K562 (cell line): Measurements from ENCODE around the gene TRIM33. TPM values are rescaled to one million over a fixed set of nuclear protein-coding genes. Genes with fewer than 3 reads are reported as not detected.

Experiments used
- ARID3B ChIP-seq: fragments of 250-450 bp; sonication (Bioruptor Pico); IDR thresholded peaks from 2 replicates; pipeline ENCODE4 v1.4.0; 2020; ENCODE audit warnings: borderline replicate concordance
- ARID4B ChIP-seq: sonication (generic); formaldehyde crosslinking; IDR thresholded peaks from 2 replicates; pipeline ENCODE4 v1.8.0; 2022; ENCODE audit warnings: mild to moderate bottlenecking, missing genetic modification reagents
- C11orf30 ChIP-seq: fragments of 450-650 bp; IDR thresholded peaks from 2 replicates; pipeline ENCODE4 v1.6.1; 2016; ENCODE audit warnings: low read depth, mild to moderate bottlenecking
- E2F6 ChIP-seq, 2 experiments: IDR thresholded peaks; 2 replicates each; pipeline ENCODE4 v1.6.1; 2011; ENCODE audit warnings: borderline replicate concordance in 1 of 2, control low read depth in 1 of 2, low read depth in 1 of 2, low read length in 1 of 2, mild to moderate bottlenecking in 1 of 2, mixed read lengths in 1 of 2, moderate library complexity in 1 of 2; ENCODE audit not compliant: insufficient read depth in 1 of 2, insufficient read length in 1 of 2, poor library complexity in 1 of 2, severe bottlenecking in 1 of 2; ENCODE audit errors: extremely low read depth in 1 of 2
- GTF2E2 ChIP-seq: fragments of 200-800 bp; sonication (Bioruptor generic); IDR thresholded peaks from 2 replicates; pipeline ENCODE4 v1.6.1; 2016; ENCODE audit warnings: missing genetic modification characterization, missing compliant biosample characterization
- IRF2 ChIP-seq: sonication (generic); formaldehyde crosslinking; IDR thresholded peaks from 2 replicates; pipeline ENCODE4 v1.8.1; 2022; ENCODE audit warnings: mild to moderate bottlenecking, missing genetic modification reagents
- KAT7 ChIP-seq: sonication (generic); formaldehyde crosslinking; IDR thresholded peaks from 2 replicates; pipeline ENCODE4 v1.8.0; 2022; ENCODE audit warnings: missing genetic modification reagents, mild to moderate bottlenecking, borderline replicate concordance
- NCOA6 ChIP-seq: fragments of 450-650 bp; IDR thresholded peaks from 2 replicates; pipeline ENCODE4 v1.6.1; 2017; ENCODE audit warnings: mild to moderate bottlenecking
- PRMT5 ChIP-seq: sonication (generic); formaldehyde crosslinking; IDR thresholded peaks from 2 replicates; pipeline ENCODE4 v1.5.0; 2020; ENCODE audit warnings: missing genetic modification reagents
- SIN3B ChIP-seq: fragments of 450-650 bp; IDR thresholded peaks from 2 replicates; pipeline ENCODE4 v1.6.1; 2017; ENCODE audit warnings: low read depth, mild to moderate bottlenecking, moderate library complexity
- USF1 ChIP-seq: sonication (generic); formaldehyde crosslinking; IDR thresholded peaks from 2 replicates; pipeline ENCODE4 v1.9.0; 2022; ENCODE audit warnings: mild to moderate bottlenecking, missing genetic modification reagents
- ZBTB1 ChIP-seq: sonication (generic); formaldehyde crosslinking; IDR thresholded peaks from 2 replicates; pipeline ENCODE4 v1.8.1; 2023; ENCODE audit warnings: missing genetic modification reagents, low read depth, mild to moderate bottlenecking, borderline replicate concordance
- ZNF174 ChIP-seq: fragments of 250-450 bp; sonication (Bioruptor Pico); IDR thresholded peaks from 2 replicates; pipeline ENCODE4 v1.4.0; 2020; ENCODE audit warnings: mild to moderate bottlenecking
- ZNF395 ChIP-seq: fragments of 200-800 bp; sonication (Bioruptor generic); IDR thresholded peaks from 2 replicates; pipeline ENCODE4 v1.6.1; 2017; ENCODE audit warnings: missing genetic modification characterization, missing compliant biosample characterization
- ZNF668 ChIP-seq: fragments of 250-450 bp; sonication (Bioruptor Pico); IDR thresholded peaks from 2 replicates; pipeline ENCODE4 v1.8.0; 2022; ENCODE audit warnings: mild to moderate bottlenecking, inconsistent platforms
- polyA plus RNA-seq, 8 experiments: library from polyadenylated mRNA; depleted of rRNA in 4 of 8; stranded (reverse) in 5 of 8; unstranded in 3 of 8; fragments of >200 nt; fragmentation: Nextera tagmentation in 2 of 8; fragmentation: Illumina TruSeq in 1 of 8; extraction: Ambion mirVana in 2 of 8; extraction: Trizol in 1 of 8; gene quantifications; 2 replicates each; pipeline versions ENCODE4 v1.2.1 to v1.2.3, GENCODE V29; 2011 to 2014; ENCODE audit warnings: inconsistent platforms in 1 of 8, missing spikeins in 1 of 8
- total RNA-seq, 7 experiments: library from RNA; depleted of rRNA in 6 of 7; stranded (reverse); fragments of >200 nt in 6 of 7; fragmentation: Illumina TruSeq in 2 of 7; extraction: Trizol in 2 of 7; gene quantifications; 2 replicates each; pipeline versions ENCODE4 v1.2.1 to v1.2.3, GENCODE V29; 2011 to 2021; ENCODE audit warnings: low replicate concordance in 1 of 7

TRIM33 gene
- total and polyA plus RNA-seq, 9 of the 15 experiments (the other 6 are each of a cell fraction or from before 2014, with no cell fraction given), result 9.3 to 58.4 (median 40.2) TPM

- no peak for TF ChIP-seq USF1
- TF ChIP-seq ZBTB1 (CRISPR knock-in tag), result no peak
- TF ChIP-seq PRMT5, result no peak
- TF ChIP-seq SIN3B, result no peak
- no peak for TF ChIP-seq E2F6 (IDR thresholded peaks at IDR 0.05; ENCODE audit: borderline replicate concordance in 1 of 2, extremely low read depth in 1 of 2, insufficient read depth in 1 of 2, insufficient read length in 1 of 2, low read depth in 1 of 2, low read length in 1 of 2, poor library complexity in 1 of 2, severe bottlenecking in 1 of 2)
- TF ChIP-seq NCOA6, result no peak
- TF ChIP-seq KAT7 (CRISPR knock-in tag), result no peak
- no peak for TF ChIP-seq C11orf30
- peak; percentile 31; the same call in 1 of the 2 replicates for TF ChIP-seq ZNF668
- no peak for TF ChIP-seq ZNF174 (CRISPR knock-in tag)
- TF ChIP-seq GTF2E2 (tag), result no peak
- no peak for TF ChIP-seq ARID3B
- no peak for TF ChIP-seq ARID4B (CRISPR knock-in tag)
- TF ChIP-seq IRF2 (CRISPR knock-in tag), result no peak
- TF ChIP-seq ZNF395 (CRISPR knock-in tag), result no peak
- TF ChIP-seq, all 486 proteins: peak for 124
Observed at GRCh38 chr1:114388432-114389003, 122.5 kb downstream of the TRIM33 start (continued).
